HG03175 (cell line): Measurements from ENCODE around the gene EPB41L4B.
"Not testable (repeated sequence)": the region's sequence is repeated elsewhere in the genome, so short reads cannot be mapped to it uniquely, and the experiment has no call there.

Experiments
- ATAC-seq: cut with Tn5 transposase; IDR thresholded peaks from one replicate; pipeline ENCODE4 v1.9.1; 2021; ENCODE audit warnings: mild to moderate bottlenecking, moderate library complexity; ENCODE audit not compliant: unreplicated experiment

EPB41L4B gene

DNA sequence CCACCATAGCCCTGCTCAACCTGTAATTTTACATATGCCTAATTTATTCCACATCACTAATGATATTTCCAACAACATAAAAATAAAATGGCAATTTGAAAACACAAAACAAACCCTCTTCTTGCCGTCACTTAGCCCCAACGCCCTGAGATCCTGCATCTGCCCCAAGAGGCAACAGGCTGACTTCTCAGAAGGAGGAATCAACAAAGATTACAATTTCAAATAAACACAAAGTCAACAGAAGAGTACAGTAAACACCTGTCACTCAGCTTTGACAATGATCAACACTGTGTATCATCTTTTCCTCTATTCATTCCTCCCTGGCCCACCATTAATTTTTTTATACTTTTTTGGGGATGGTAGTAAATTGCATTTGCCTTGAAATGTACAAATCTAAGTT is 19.8 kb downstream of the EPB41L4B start:
- no peak for ATAC-seq

- ATAC-seq: no peak
These were observed 21.0 kb downstream of the EPB41L4B start for GRCh38 chr9:109299891-109300290.

- ATAC-seq: no peak
These were observed 23.0 kb downstream of the EPB41L4B start for GRCh38 chr9:109297899-109298298.

DNA sequence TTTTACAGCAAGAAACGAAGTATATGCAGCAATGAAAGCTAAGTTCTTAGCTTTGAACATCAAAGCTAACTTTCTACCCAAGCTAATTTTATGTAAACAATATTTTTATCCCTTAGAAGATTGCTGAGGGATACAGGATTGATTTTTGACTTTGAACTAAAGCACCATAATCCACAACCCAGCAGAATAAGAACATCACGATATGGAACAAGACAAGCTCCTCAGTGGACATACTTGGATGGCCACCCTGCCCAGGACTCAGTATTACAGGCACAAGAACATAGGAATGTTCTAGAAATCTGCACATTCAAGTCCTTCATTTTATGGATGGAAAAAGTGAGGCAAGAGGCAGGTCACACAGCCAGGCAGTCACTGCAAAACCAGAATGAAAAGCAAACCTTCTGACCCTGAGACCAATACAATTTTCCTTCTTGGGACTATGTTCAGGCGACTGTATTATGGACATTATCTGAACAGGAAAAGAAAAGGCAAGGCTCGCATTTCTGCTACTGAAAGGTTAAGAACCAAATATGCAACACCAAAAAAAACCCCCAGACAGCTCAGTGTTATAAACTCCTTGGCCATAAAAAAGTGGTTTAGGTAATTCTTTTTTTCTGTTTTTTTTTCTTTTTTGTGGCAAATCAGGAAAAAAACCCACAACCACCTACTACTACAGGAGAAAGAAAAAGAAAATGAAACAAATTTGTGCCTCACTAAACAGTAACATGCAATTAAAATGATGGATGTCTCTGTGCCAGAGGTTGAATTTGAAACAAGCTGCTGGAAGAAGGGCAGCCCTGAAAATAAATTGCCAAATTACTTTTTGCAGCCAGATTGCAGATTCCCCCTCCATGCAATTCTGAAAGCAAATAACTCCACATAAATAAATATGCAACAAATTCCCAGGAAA is 25.4 kb downstream of the EPB41L4B start:
- ATAC-seq: no peak

- ATAC-seq: no peak
These were observed 30.5 kb downstream of the EPB41L4B start for GRCh38 chr9:109290385-109290784.

GRCh38 chr9:109289931-109290330 is 30.9 kb downstream of the EPB41L4B start:
- no peak for ATAC-seq

DNA sequence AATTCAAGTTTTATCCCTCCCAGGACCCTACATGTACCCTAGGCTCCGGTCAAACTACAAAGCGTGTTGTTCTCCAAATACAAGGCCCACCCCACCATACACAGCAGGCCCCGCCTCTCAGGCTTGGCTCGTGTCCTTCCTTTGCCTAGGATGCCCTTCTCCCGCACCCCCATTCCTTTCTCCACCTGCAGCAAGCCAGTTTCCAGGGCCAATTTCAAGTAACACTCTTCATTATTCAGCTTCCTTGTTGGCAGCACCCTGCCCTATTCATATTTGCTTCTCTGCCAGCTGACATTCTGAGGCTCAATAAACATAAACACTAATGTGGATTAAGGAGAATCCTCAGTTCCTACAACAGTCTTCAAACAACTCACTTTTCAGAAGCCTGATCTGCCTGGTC is 31.7 kb downstream of the EPB41L4B start:
- ATAC-seq: no peak

GRCh38 chr9:109286981-109287380 is 33.9 kb downstream of the EPB41L4B start:
- no peak for ATAC-seq

DNA sequence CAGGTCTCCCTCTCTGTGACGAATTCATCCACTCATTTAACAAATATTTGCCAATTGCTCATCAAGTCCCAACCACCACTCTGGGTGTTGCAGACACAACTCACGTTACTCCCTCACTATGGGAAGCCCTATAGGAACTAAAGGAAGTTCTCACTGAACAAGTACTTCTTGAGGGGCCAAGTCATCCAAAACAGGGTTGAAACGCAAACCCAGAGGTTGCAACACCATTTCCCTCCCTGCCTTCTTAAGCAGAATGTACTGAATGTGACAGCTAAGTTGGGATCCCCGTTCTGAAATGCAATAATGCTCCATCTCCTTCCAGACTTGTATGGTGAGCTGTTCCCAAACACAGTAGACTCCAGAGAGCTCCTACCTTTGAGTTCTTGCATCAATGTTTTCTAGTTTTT is 34.3 kb downstream of the EPB41L4B start:
- no peak for ATAC-seq

DNA sequence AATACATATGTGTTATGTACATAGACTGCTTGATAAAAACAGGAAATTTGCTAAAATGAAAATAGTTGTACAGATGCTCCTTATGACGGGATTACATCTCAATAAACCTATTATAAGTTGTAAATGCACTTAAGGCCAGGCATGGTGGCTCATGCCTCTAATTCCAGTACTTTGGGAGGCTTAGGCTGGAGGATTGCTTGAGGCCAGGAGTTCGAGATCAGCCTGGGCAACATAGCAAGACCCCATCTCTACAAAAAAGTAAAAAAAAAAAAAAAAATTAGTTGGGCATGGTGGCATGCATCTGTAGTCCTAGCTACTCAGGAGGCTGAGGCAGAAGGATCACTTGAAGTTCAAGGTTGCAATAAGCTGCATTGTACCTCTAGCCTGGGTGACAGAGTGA is 37.2 kb downstream of the EPB41L4B start:
- ATAC-seq: not testable (repeated sequence)

DNA sequence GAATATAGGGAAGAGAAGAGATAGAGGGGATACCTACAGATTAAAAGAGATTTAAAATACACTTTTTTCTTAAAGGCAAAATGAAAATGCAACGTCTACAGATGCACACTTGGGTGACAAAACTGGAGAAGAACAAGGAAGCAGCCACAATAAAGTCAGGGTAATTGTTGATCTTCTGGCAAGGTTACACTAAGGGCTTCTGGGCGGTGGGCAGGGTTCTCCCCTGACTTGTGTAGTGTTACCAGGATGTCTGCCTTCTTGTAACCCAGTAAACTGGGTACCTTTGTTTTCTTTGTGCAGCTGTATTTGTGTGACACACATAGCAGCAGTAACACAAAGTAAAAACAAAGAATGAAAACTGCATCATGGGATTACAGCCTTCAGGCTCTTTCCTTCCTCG is 37.8 kb downstream of the EPB41L4B start:
- ATAC-seq: no peak

- ATAC-seq: no peak
These were observed 38.6 kb downstream of the EPB41L4B start for GRCh38 chr9:109282302-109282701.

DNA sequence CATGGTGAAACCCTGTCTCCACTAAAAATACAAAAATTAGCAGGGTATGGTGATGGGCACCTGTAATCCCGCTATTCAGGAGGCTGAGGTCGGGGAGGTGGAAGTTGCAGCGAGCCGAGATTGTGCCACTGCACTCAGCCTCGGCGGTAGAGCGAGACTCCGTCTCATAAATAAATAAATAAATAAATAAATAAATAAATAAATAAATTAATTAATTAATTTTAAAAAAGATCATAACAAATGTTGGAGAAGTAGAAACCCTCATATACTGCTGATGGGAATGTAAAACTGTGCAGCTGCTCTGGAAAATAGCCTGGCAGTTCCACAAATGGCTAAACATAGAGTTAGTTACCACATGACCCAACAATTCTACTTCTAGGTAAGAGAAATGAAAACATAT is 39.3 kb downstream of the EPB41L4B start:
- ATAC-seq: no peak

DNA sequence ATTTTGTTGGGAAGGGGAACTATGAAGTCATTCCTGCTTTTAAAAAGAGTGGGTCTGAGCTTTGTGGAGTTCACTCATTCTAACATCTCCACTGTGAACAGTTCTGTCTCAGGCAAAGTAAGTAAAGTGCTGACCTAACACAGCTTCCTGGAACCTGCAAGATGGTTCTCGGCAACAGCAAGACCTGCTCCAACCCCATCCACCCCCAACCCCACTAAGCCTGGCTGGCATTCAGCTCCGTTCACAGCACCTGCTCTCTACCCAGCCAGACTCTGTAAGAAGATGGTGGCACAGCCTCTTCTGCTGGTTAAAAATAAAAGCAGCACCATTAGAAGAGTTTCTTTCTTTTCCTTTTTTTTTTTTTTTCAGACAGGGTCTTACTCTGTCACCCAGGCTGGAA is 42.0 kb downstream of the EPB41L4B start:
- no peak for ATAC-seq

DNA sequence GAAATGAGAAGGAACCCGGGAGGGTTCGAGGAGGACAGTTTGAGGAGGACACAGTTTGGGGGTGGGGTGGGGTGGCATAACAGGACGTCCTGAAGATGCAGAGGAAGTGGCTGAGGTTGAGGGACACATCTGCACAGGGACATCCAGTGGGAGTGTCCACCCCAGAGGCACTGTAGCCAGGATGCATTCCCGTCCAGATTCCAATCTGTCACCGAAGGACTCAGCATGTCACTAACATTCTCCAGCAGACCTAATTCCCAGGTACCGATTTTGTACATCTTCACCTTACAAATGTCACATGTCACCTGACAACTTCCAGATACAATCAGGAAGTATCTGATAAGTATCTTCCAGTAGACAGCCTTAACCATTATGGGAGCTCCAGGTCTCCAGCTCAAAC is 42.6 kb downstream of the EPB41L4B start:
- ATAC-seq: no peak

DNA sequence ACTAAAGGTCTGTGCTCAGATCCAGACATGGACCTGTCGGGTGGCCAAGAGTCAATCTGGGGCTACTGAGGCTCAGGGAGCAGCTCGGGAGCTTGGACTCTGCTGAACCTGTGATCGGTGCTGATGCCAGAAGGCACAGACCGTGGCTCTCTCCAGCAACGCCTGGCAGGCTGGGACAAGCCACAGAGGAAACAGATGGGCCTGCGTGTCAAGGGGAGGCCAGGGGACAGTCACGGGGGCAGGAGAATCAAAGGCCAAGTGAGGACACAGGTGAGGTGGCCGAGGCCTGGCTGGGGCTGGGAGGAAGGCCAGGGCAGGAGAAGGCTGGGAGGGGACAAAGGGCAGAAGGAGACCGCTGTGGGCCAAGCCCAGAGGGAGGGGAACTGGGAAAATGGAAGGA is 43.4 kb downstream of the EPB41L4B start:
- ATAC-seq: no peak

DNA sequence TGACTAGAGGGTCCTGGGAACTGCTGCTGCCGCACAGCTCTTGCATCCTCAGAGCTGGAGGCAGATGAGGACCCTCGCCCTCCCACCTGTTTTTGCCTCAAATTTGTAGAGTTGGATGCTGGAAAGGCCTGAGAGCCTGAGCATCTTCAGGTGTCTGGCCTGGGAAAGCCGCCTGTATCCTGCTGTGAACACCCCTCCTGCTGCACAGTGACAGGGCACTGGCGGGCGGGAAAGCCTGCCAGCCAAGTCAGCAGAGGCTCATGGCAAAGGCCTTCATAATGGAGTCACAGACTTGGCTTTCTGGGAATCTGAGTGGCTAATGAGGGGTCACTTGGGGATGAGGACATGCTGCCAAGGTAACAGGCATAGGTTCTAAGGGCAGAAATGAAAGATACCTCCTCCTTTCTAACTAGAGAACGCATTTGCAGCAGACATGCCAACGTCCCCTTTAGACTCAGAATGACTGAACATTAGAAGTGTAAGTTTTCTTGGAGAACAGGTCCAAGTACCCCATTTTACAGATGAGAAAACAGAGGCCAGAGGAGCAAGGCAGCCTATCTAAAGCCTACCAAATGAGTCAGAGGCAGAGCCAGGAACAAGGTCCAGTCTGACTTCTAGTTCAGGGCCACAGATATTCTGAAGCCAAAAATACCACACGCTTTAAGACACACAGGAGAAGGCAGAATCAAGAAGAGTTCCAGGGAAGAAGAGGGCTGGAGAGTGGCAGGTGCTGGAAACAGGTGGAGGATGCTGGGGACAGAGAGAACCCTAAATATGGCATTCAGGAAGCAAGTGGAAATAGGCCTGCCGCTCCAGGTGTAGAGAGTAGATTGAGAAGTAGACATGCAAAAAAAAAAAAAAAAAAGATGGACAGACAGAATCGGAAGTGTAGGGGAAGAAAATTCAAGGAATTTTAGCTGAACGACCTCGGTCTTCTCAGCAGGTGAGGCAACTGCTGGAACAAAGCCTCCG is 44.1 kb downstream of the EPB41L4B start:
- ATAC-seq: no peak

- no peak for ATAC-seq
These were observed 45.8 kb downstream of the EPB41L4B start for GRCh38 chr9:109274884-109275730.

DNA sequence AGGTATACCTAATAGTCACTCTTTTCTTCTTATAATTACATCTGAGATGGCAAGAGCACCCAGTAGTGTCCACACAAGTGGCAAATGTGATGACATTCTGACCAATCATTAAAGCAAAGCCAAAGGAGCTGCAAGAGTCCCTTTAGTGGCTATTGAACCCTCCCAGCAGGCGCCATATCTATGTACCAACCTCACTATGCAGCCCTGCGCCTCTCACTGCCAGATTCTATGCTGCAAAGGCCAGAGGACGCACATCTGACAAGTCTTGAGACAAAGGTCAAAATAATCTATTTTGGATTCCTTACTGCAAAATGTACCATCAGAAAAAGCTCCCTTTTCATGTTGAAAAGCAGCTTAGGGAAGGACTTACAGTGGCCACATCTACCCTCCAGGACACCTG is 47.0 kb downstream of the EPB41L4B start:
- ATAC-seq: no peak

DNA sequence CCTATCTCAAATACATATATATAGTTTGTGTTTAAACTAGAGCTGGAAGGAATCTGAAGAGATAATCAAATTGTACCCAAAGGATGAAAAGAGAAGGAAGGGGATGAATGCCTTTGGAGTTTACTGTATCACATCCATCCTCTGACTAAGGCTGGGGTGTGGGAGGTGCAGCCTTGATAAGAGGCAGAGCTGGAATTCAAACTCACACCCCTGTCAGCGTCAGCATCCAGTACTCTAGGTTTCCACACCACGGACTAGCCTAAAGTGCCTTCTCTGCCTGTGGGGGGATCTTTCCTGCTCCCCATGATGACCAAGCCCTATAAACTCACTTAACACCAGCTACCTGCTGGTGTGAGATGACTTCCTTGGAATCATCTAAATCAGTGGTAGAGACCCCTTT is 48.1 kb downstream of the EPB41L4B start:
- ATAC-seq: no peak

GRCh38 chr9:109272045-109272444 is 48.8 kb downstream of the EPB41L4B start:
- ATAC-seq: no peak
